ENCODE data around the gene ASTE1.

The ASTE1 gene

DNA sequence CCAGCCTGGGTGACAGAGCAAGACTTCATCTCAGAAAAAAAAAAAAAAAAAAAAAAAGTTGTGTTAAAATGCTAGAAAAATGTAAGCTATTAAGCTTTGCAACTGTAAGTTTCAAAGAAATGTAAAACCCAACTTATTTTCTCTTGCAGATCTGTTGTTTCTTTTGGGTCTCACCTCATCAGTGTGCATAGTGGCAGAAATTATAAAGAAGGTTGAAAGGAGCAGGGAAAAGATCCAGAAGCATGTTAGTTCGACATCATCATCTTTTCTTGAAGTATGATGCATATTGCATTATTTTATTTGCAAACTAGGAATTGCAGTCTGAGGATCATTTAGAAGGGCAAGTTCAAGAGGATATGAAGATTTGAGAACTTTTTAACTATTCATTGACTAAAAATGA, 25.6 kb downstream of the ASTE1 start:
- TF ChIP-seq ZNF70 (CRISPR knock-in tag; IDR thresholded peaks at IDR 0.05) (no peak), PATZ1 (CRISPR knock-in tag; IDR thresholded peaks at IDR 0.05; ENCODE audit: borderline replicate concordance) (no peak), ZNF8 (CRISPR knock-in tag; IDR thresholded peaks at IDR 0.05) (no peak), GLIS3 (CRISPR knock-in tag; IDR thresholded peaks at IDR 0.05) (no peak), ZNF565 (CRISPR knock-in tag; conservative IDR thresholded peaks at IDR 0.05; ENCODE audit: low read depth) (no peak), OSR1 (CRISPR knock-in tag; IDR thresholded peaks at IDR 0.05) (no peak), RARB (CRISPR knock-in tag; IDR thresholded peaks at IDR 0.05) (no peak), TCF4 (CRISPR knock-in tag; IDR thresholded peaks at IDR 0.05; ENCODE audit: borderline replicate concordance) (no peak), ZFP30 (CRISPR knock-in tag; IDR thresholded peaks at IDR 0.05) (no peak), BACH2 (CRISPR knock-in tag; IDR thresholded peaks at IDR 0.05; ENCODE audit: borderline replicate concordance) (no peak)
- TF ChIP-seq, protein P1, sequence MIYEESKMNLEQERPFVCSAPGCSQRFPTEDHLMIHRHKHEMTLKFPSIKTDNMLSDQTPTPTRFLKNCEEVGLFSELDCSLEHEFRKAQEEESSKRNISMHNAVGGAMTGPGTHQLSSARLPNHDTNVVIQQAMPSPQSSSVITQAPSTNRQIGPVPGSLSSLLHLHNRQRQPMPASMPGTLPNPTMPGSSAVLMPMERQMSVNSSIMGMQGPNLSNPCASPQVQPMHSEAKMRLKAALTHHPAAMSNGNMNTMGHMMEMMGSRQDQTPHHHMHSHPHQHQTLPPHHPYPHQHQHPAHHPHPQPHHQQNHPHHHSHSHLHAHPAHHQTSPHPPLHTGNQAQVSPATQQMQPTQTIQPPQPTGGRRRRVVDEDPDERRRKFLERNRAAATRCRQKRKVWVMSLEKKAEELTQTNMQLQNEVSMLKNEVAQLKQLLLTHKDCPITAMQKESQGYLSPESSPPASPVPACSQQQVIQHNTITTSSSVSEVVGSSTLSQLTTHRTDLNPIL (CRISPR knock-in tag; IDR thresholded peaks at IDR 0.05; ENCODE audit: low read depth) = no peak
- ATAC-seq = no peak

DNA sequence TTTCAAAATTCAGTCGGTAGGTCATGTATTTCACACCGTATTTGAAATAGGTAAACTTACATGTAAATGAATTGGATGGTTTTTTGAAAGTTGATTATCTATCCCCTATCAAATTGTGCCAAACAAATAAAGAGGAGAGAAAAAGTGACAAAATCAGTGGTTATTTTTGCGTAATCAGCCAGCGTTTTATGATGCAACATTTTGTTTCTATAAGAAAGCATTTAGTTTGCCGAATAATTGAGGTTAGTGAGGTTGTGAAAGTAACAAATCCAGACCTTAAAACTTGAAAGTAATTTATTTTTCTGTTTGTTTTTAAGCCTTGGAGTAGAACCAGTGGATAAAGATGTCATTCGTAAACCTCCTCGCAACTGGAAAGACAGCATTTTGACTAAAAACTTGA, 29.3 kb downstream of the ASTE1 start:
- TF ChIP-seq BACH2 (CRISPR knock-in tag; IDR thresholded peaks at IDR 0.05; ENCODE audit: borderline replicate concordance) (no peak), PATZ1 (CRISPR knock-in tag; IDR thresholded peaks at IDR 0.05; ENCODE audit: borderline replicate concordance) (no peak), SNAI2 (CRISPR knock-in tag; IDR thresholded peaks at IDR 0.05) (no peak), ZFP3 (CRISPR knock-in tag; IDR thresholded peaks at IDR 0.05) (no peak), ISL1 (CRISPR knock-in tag; IDR thresholded peaks at IDR 0.05) (no peak)

DNA sequence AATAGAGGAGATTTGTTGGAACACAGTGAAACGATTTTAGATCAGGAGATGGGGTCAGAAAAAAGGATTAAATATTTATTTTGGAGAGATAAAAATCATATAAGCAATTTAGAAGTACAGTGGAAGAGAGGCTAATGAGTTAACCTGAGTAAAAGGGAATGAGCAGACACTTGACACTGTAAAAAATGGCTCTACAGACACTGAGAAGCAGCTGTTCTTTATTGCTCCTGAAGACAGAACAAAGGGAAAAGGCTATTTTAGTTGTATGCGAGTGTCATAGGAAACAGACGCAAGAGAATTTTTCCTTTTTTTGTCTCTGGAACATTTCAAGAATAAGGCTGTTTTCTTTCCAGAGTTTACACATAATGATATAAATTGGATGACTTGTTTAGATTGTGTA, 34.3 kb downstream of the ASTE1 start:
- ATAC-seq = no peak
- TF ChIP-seq, protein P1 (CRISPR knock-in tag; IDR thresholded peaks at IDR 0.05; ENCODE audit: low read depth) = no peak
- TF ChIP-seq TCF4 (CRISPR knock-in tag; IDR thresholded peaks at IDR 0.05; ENCODE audit: borderline replicate concordance) (no peak), ZFP30 (CRISPR knock-in tag; IDR thresholded peaks at IDR 0.05) (no peak), GLIS3 (CRISPR knock-in tag; IDR thresholded peaks at IDR 0.05) (no peak), ZC3H10 (CRISPR knock-in tag; IDR thresholded peaks at IDR 0.05) (no peak), OSR1 (CRISPR knock-in tag; IDR thresholded peaks at IDR 0.05) (no peak), CSRNP3 (CRISPR knock-in tag; IDR thresholded peaks at IDR 0.05) (no peak)

More for the DNA sequence above, 29.3 kb downstream of the ASTE1 start:
- no peak for ATAC-seq

DNA sequence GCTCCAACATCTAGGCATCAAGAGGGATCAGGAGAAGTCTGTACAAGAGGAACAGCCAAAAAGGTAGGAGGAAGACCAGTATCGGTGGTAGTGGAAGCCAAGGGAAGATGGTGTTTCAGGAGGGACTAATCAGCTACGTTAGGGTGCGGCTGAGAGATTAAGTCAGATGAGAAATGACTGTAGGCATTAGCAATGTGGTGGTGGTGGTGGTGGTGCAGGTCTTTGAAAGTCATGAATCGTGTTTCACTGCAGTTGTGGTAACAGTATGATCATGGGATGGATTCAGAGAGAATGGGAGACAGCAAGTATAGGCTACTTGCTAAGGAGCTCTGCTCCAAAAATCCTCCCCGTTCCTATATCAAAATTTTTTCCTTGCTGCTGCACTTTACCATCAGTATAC, 35.5 kb downstream of the ASTE1 start:
- no peak for ATAC-seq

DNA sequence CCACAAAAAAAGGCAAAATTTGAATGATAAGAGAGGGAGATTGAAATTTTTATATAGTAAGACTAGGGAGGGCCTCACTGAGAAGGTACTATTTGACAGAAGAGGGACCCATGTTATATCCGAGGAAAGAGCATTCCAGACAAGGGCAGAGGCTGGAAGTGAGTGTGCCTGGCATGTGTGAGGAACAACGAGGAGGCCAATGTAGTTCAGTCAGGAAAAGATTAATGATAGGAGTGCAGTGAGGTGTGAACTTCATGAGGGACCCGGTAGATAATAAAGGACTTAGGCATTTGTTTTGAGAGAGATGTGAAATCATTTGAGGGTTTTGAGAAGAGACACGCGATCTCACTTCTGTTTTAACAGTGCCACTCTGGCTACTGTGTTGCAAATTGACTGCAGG, 36.3 kb downstream of the ASTE1 start:
- TF ChIP-seq ISL1 (CRISPR knock-in tag; IDR thresholded peaks at IDR 0.05) = no peak
- no peak for TF ChIP-seq BACH2 (CRISPR knock-in tag; IDR thresholded peaks at IDR 0.05; ENCODE audit: borderline replicate concordance)
- no peak for TF ChIP-seq TOX (CRISPR knock-in tag; IDR thresholded peaks at IDR 0.05; ENCODE audit: borderline replicate concordance)
- TF ChIP-seq ZNF70 (CRISPR knock-in tag; IDR thresholded peaks at IDR 0.05) = no peak
- no peak for TF ChIP-seq ZC3H10 (CRISPR knock-in tag; IDR thresholded peaks at IDR 0.05)
- no peak for TF ChIP-seq ZNF565 (CRISPR knock-in tag; conservative IDR thresholded peaks at IDR 0.05; ENCODE audit: low read depth)
- TF ChIP-seq GLIS3 (CRISPR knock-in tag; IDR thresholded peaks at IDR 0.05) = no peak
- no peak for TF ChIP-seq ZFP3 (CRISPR knock-in tag; IDR thresholded peaks at IDR 0.05)
- TF ChIP-seq PATZ1 (CRISPR knock-in tag; IDR thresholded peaks at IDR 0.05; ENCODE audit: borderline replicate concordance) = no peak
- no peak for TF ChIP-seq ZNF8 (CRISPR knock-in tag; IDR thresholded peaks at IDR 0.05)
- no peak for TF ChIP-seq SNAI2 (CRISPR knock-in tag; IDR thresholded peaks at IDR 0.05)
- ATAC-seq = no peak

More for the DNA sequence above, 35.5 kb downstream of the ASTE1 start:
- no peak for TF ChIP-seq ZNF70 (CRISPR knock-in tag; IDR thresholded peaks at IDR 0.05)
